HEK293 (cell line): Measurements from ENCODE around the gene MRPL30.

Experiments
- ATF2 ChIP-seq: fragments of 450-650 bp; formaldehyde crosslinking; IDR thresholded peaks from 2 replicates; pipeline ENCODE4 v1.5.1; 2016; ENCODE audit warnings: missing biosample characterization, missing genetic modification characterization, low read depth
- PRDM4 ChIP-seq: fragments of 450-650 bp; formaldehyde crosslinking; IDR thresholded peaks from 2 replicates; pipeline ENCODE4 v1.5.1; 2017; ENCODE audit warnings: missing biosample characterization, missing genetic modification characterization
- ZBTB49 ChIP-seq: fragments of 450-650 bp; formaldehyde crosslinking; IDR thresholded peaks from 2 replicates; pipeline ENCODE4 v1.5.1; 2016; ENCODE audit warnings: missing biosample characterization, missing genetic modification characterization, low read depth
- ZNF518A ChIP-seq: fragments of 450-650 bp; formaldehyde crosslinking; conservative IDR thresholded peaks from 2 replicates; pipeline ENCODE4 v1.5.1; 2016; ENCODE audit warnings: low read depth, missing biosample characterization, missing genetic modification characterization

MRPL30 gene

GRCh38 chr2:99242151-99242550 is 61.2 kb downstream of the MRPL30 start (continued):
- TF ChIP-seq ATF2 (tag by site-specific recombination) = no peak
- no peak for TF ChIP-seq ZBTB49 (tag by site-specific recombination)
- no peak for TF ChIP-seq ZNF518A (tag by site-specific recombination)
- no peak for TF ChIP-seq PRDM4
